ENCODE measurements around the gene GLB1L.
A peak's percentile ranks its signal among the peaks of the same experiment; 100 is the strongest.

The GLB1L gene

GRCh38 chr2:219245899-219246230 is 621 bp upstream of the GLB1L start:
- peak overlapping the region; percentile 81 for H3K27ac ChIP-seq
- TF ChIP-seq ZFX (IDR thresholded peaks at IDR 0.05) (no peak), CTCF (conservative IDR thresholded peaks at IDR 0.05) (no peak)

- peak overlapping the region; percentile 81 for H3K27ac ChIP-seq
- no peak for TF ChIP-seq CTCF (conservative IDR thresholded peaks at IDR 0.05)
These were observed 476 bp downstream of the GLB1L start for GRCh38 chr2:219244789-219245147.

GRCh38 chr2:219243291-219243761 is 1.9 kb downstream of the GLB1L start:
- TF ChIP-seq ZFX (IDR thresholded peaks at IDR 0.05) (no peak), CTCF (conservative IDR thresholded peaks at IDR 0.05) (no peak)
- H3K27ac ChIP-seq, result no peak overlapping the region

- no peak overlapping the region for H3K27ac ChIP-seq
- no peak for TF ChIP-seq CTCF (conservative IDR thresholded peaks at IDR 0.05)
- TF ChIP-seq ZFX (IDR thresholded peaks at IDR 0.05), result no peak
These were observed 10.9 kb downstream of the GLB1L start for GRCh38 chr2:219234331-219234730.

GRCh38 chr2:219230059-219230540 is 15.1 kb downstream of the GLB1L start:
- TF ChIP-seq CTCF (conservative IDR thresholded peaks at IDR 0.05), result no peak
- TF ChIP-seq ZFX (IDR thresholded peaks at IDR 0.05), result no peak

GRCh38 chr2:219229305-219230058 is 15.8 kb downstream of the GLB1L start, which contains the start of the genes ANKZF1 and ATG9A:
ANKZF1 (plus strand) TSS chr2:219229806; CDS start chr2:219230258, 452 bp downstream.
ATG9A (minus strand) TSS chr2:219229636; CDS start chr2:219228024, 1,612 bp downstream.
- peak; percentile 68; the same call in 1 of the 2 replicates for TF ChIP-seq ZFX (IDR thresholded peaks at IDR 0.05)
- TF ChIP-seq CTCF (conservative IDR thresholded peaks at IDR 0.05), result no peak
- H3K27ac ChIP-seq, result peak within 1 kb of the TSS; percentile 88

More at GRCh38 chr2:219230059-219230540, 15.1 kb downstream of the GLB1L start:
- H3K27ac ChIP-seq, result peak overlapping the region; percentile 88

GRCh38 chr2:219228911-219229304 is 16.3 kb downstream of the GLB1L start:
- H3K27ac ChIP-seq, result peak overlapping the region; percentile 88

More at GRCh38 chr2:219228911-219229304, 16.3 kb downstream of the GLB1L start:
- no peak for TF ChIP-seq ZFX (IDR thresholded peaks at IDR 0.05)
- no peak for TF ChIP-seq CTCF (conservative IDR thresholded peaks at IDR 0.05)
